Fibroblast of gingiva (primary cell): ENCODE results near the gene SMIM10.
"Not testable (repeated sequence)": the region's sequence is repeated elsewhere in the genome, so short reads cannot be mapped to it uniquely, and the experiment has no call there.

ENCODE experiments used
- DNase-seq: peaks from one replicate; pipeline ENCODE4 v3.0.0-alpha.2; 2011; ENCODE audit warnings: low read depth

The SMIM10 gene

GRCh38 chrX:135015523-135016245 lies 24.9 kb downstream of the SMIM10 start:
- DNase-seq, result no peak

- DNase-seq, result not testable (repeated sequence)
Observed at GRCh38 chrX:135019890-135020289, 29.1 kb downstream of the SMIM10 start.

- not testable (repeated sequence) for DNase-seq
Observed at GRCh38 chrX:135023791-135024190, 33.0 kb downstream of the SMIM10 start.

GRCh38 chrX:135024526-135024925 lies 33.7 kb downstream of the SMIM10 start:
- DNase-seq, result no peak

GRCh38 chrX:135030207-135030963 lies 39.6 kb downstream of the SMIM10 start:
- not testable (repeated sequence) for DNase-seq

- DNase-seq, result not testable (repeated sequence)
Observed at GRCh38 chrX:135041149-135042123, 50.6 kb downstream of the SMIM10 start.
